C4-2B (cell line): ENCODE measurements around the gene RIMBP2.

Experiments
- CTCF ChIP-seq: fragments of 450-650 bp; conservative IDR thresholded peaks from 2 replicates; pipeline ENCODE4 v1.5.1; 2017; ENCODE audit warnings: mild to moderate bottlenecking
- ZFX ChIP-seq: fragments of 450-650 bp; IDR thresholded peaks from 2 replicates; pipeline ENCODE4 v1.6.1; 2017

GRCh38 chr12:130521375-130522124 lies 194.5 kb downstream of the RIMBP2 start:
- TF ChIP-seq CTCF = no peak
- TF ChIP-seq ZFX = no peak
